Lower leg skin (tissue), 3 donors: ENCODE data around the gene CDC20.

ENCODE experiments used
- CTCF ChIP-seq, 3 donors: fragments of 450-650 bp; IDR thresholded peaks; one replicate each; pipeline ENCODE4 v1.5.1; 2016; ENCODE audit warnings: antibody characterized with exemption in 3 of 3, mild to moderate bottlenecking in 3 of 3, moderate library complexity in 2 of 3
- POLR2A ChIP-seq, 2 donors: fragments of 450-650 bp; IDR thresholded peaks; one replicate each; pipeline ENCODE4 v1.6.1; 2016 to 2017; ENCODE audit warnings: antibody characterized with exemption in 2 of 2, mild to moderate bottlenecking in 1 of 2, moderate library complexity in 1 of 2

- no peak for TF ChIP-seq CTCF (IDR thresholded peaks at IDR 0.05)
- no peak for TF ChIP-seq POLR2A (IDR thresholded peaks at IDR 0.05)
Observed at GRCh38 chr1:43365678-43366077, 6.9 kb downstream of the CDC20 start.
